Activated naive CD4-positive, alpha-beta T cell treated with anti-CD3 and anti-CD28 coated beads, Interleukin-2, amount 10 ng/mL, durations not matched to agents 7 days and 5 days (primary cell): Measurements from ENCODE around the gene LRRN4.

ENCODE experiments used
- CTCF ChIA-PET: fragments of 350-600 bp; sonication (Branson Sonifier 250); formaldehyde crosslinking; loops from one replicate; lab custom pipeline; 2021; ENCODE audit warnings: antibody characterized with exemption; lab: Charles Lee
- DNase-seq: peaks from one replicate; pipeline ENCODE4 v3.0.0-alpha.2; 2020
- H3K27ac Mint-ChIP-seq: one replicate; pipeline ENCODE4 v1.8.0; 2021; ENCODE audit warnings: mild to moderate bottlenecking, moderate library complexity, mixed read lengths
- H3K27me3 Mint-ChIP-seq: one replicate; pipeline ENCODE4 v1.8.0; 2021; ENCODE audit warnings: mild to moderate bottlenecking, mixed read lengths
- H3K36me3 Mint-ChIP-seq: one replicate; pipeline ENCODE4 v1.8.0; 2021; ENCODE audit warnings: mixed read lengths
- H3K4me1 Mint-ChIP-seq: one replicate; pipeline ENCODE4 v1.8.0; 2021; ENCODE audit warnings: mixed read lengths
- H3K4me3 Mint-ChIP-seq: one replicate; pipeline ENCODE4 v1.8.0; 2021; ENCODE audit warnings: mild to moderate bottlenecking, moderate library complexity, mixed read lengths
- H3K9me3 Mint-ChIP-seq: one replicate; pipeline ENCODE4 v1.8.0; 2021; ENCODE audit warnings: mixed read lengths

Gene LRRN4

DNA sequence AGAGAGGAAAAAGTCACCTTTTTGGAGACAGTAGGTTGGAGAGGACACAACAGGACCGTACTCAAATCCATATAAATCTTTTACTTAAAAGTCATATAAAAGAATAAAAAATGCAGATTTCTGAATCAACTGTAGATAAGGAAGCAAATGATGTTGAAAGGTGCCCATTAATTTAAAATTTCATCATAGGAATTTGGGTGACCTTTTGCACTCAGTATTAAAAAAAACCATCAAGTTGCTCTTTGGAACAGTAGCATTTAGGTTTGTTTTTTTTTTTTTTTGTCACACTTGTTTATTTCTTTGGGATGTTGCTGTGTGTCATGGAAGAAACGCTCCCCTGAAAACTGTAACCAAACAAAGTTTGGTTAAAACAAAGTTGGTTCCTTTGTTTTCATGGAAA, 20.9 kb upstream of the LRRN4 start:
- H3K27ac Mint-ChIP-seq: no peak overlapping the region

DNA sequence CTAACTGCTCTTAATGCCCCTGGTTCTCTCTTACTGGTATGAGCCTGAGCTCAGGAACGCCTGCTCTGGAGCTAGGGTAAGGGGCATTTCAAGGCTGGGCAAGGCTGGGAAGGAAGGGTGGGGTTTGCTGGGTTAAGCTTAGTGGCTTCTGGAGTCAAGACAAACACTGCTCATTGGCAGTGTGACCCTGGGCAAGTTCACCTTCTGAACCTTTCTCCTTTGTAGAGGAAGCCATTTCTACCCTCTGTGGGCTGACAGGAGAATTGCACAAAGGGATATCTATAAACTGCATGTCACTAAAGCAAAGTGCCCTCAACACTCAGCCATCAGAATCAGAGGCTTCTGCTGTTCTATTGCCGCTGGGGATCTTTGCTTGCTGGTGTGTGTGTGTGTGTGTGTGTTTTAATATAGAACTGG, 20.3 kb upstream of the LRRN4 start:
- no peak overlapping the region for H3K27ac Mint-ChIP-seq
- CTCF ChIA-PET: interaction anchor here (1.1 to 3.9 kb wide), 2 partner anchors 63 to 545 kb away, joined by 3 to 29 read pairs; no protein-coding TSS in a partner anchor

More for the DNA sequence above, 20.9 kb upstream of the LRRN4 start:
- Mint-ChIP-seq H3K9me3 (no peaks in the 10 kb centered on the region), H3K36me3 (no peaks in the 10 kb centered on the region), H3K4me3 (no peak overlapping the region), H3K27me3 (peaks cover 25% of the 10 kb centered on the region), H3K4me1 (peaks cover 3% of the 10 kb centered on the region)
- no peak for DNase-seq
- CTCF ChIA-PET: interaction anchor here (3.9 kb wide), 1 partner anchor 546 kb away, joined by 29 read pairs; no protein-coding TSS in a partner anchor

GRCh38 chr20:6070829-6071695, 17.2 kb upstream of the LRRN4 start:
- Mint-ChIP-seq H3K4me3 (no peak overlapping the region), H3K9me3 (no peaks in the 10 kb centered on the region), H3K36me3 (no peaks in the 10 kb centered on the region), H3K4me1 (peaks cover 3% of the 10 kb centered on the region), H3K27me3 (peaks cover 16% of the 10 kb centered on the region), H3K27ac (no peak overlapping the region)
- no peak for DNase-seq
- CTCF ChIA-PET: no interaction called here

More for the DNA sequence above, 20.3 kb upstream of the LRRN4 start:
- H3K36me3 Mint-ChIP-seq: no peaks in the 10 kb centered on the region
- H3K9me3 Mint-ChIP-seq: no peaks in the 10 kb centered on the region
- H3K4me1 Mint-ChIP-seq: peaks cover 3% of the 10 kb centered on the region
- H3K4me3 Mint-ChIP-seq: no peak overlapping the region
- H3K27me3 Mint-ChIP-seq: peaks cover 25% of the 10 kb centered on the region
- peak; percentile 23 for DNase-seq

- no peak for DNase-seq
- Mint-ChIP-seq H3K27ac (no peak overlapping the region), H3K36me3 (no peaks in the 10 kb centered on the region), H3K27me3 (peaks cover 7% of the 10 kb centered on the region), H3K4me1 (peaks cover 3% of the 10 kb centered on the region), H3K4me3 (no peak overlapping the region), H3K9me3 (no peaks in the 10 kb centered on the region)
- CTCF ChIA-PET: interaction anchor here (1.4 kb wide), 1 partner anchor 8 kb away, joined by 4 read pairs; no protein-coding TSS in a partner anchor
Observed at GRCh38 chr20:6069669-6070068, 15.8 kb upstream of the LRRN4 start.

DNA sequence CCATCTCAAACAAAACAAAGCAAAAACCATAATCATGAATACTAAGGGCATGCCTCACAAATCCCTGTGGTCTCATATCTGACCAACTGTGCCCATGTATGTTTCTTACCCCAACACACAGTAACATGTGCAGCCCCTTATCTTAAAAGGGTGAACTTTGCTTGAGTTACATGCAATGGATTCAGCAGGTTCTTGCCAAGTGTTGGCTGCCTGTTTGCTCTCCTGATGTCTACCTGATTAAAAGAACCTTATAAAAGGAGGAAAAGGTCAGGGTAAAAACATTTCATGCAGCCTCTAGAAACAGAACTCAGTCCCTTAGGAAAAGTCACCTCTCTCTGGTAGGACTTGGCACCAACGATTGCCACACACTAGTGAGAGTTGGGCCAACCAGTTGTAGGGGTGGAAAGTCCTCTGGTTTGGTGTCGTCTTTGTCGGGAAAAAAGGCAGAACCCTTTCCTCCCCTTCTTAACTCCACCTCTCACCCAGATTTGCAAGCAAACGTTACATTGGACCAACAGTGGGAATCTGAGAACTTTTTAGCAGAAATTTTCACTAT, 14.0 kb upstream of the LRRN4 start:
- Mint-ChIP-seq H3K36me3 (no peaks in the 10 kb centered on the region), H3K27me3 (no peaks in the 10 kb centered on the region), H3K9me3 (no peaks in the 10 kb centered on the region), H3K4me1 (no peaks in the 10 kb centered on the region), H3K27ac (no peak overlapping the region), H3K4me3 (no peak overlapping the region)
- CTCF ChIA-PET: interaction anchor here (1.2 to 1.5 kb wide), 2 partner anchors 11 to 538 kb away, joined by 3 to 4 read pairs; no protein-coding TSS in a partner anchor
- DNase-seq: no peak

DNA sequence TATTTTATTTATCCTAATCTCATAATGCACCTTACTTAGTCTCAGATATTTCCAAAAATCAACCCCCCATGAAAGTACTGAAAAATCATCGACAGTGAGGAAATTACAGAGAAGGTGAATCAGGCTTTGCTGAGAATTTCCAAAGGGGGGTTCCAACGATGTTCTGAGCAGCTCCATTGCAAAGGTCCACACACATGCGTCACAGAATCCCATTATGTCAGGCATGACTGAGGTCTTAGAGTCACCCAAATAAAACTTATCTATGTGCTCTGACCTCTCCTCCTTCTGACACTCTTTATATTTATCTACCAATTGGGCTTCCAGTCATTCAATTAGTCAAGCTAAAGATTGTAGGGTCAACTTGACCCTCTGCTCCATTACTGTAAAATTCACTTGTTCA, 12.7 kb upstream of the LRRN4 start:
- DNase-seq: no peak
- H3K4me3 Mint-ChIP-seq: no peak overlapping the region
- H3K9me3 Mint-ChIP-seq: no peaks in the 10 kb centered on the region
- no peak overlapping the region for H3K27ac Mint-ChIP-seq
- no peaks in the 10 kb centered on the region for H3K27me3 Mint-ChIP-seq
- H3K36me3 Mint-ChIP-seq: no peaks in the 10 kb centered on the region
- H3K4me1 Mint-ChIP-seq: peaks cover 1% of the 10 kb centered on the region
- CTCF ChIA-PET: interaction anchor here (0.6 to 1.2 kb wide), 3 partner anchors 9 to 63 kb away, joined by 3 to 4 read pairs (median 3); no protein-coding TSS in a partner anchor

DNA sequence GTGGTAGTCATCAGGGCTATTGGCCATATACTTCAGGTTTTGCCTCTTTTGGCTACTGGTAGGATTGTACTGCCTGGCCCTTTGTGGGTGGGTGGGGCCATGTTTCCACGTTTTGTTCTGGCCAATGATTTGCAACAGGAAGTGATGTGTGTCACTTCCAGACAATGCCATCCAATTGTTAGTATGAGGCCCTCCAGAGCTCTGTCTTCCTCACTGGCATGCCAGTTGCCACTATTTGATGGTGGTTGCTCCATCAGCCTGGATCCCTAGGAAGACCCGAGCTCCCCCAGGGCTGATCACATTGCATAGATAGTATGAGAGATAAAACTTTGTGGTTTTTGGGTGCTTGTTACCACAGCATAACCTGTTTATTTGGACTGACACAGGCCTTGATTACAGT, 7.7 kb upstream of the LRRN4 start:
- no peaks in the 10 kb centered on the region for H3K9me3 Mint-ChIP-seq
- no peak for DNase-seq
- H3K4me3 Mint-ChIP-seq: no peak overlapping the region
- CTCF ChIA-PET: no interaction called here
- H3K4me1 Mint-ChIP-seq: peaks cover 3% of the 10 kb centered on the region
- no peaks in the 10 kb centered on the region for H3K36me3 Mint-ChIP-seq
- H3K27ac Mint-ChIP-seq: no peak overlapping the region
- H3K27me3 Mint-ChIP-seq: peaks cover 24% of the 10 kb centered on the region

- Mint-ChIP-seq H3K9me3 (no peaks in the 10 kb centered on the region), H3K27ac (no peak overlapping the region), H3K36me3 (no peaks in the 10 kb centered on the region), H3K4me1 (peaks cover 3% of the 10 kb centered on the region), H3K4me3 (no peak overlapping the region), H3K27me3 (peaks cover 28% of the 10 kb centered on the region)
- CTCF ChIA-PET: no interaction called here
- DNase-seq: no peak
Observed at GRCh38 chr20:6060213-6060612, 6.4 kb upstream of the LRRN4 start.

DNA sequence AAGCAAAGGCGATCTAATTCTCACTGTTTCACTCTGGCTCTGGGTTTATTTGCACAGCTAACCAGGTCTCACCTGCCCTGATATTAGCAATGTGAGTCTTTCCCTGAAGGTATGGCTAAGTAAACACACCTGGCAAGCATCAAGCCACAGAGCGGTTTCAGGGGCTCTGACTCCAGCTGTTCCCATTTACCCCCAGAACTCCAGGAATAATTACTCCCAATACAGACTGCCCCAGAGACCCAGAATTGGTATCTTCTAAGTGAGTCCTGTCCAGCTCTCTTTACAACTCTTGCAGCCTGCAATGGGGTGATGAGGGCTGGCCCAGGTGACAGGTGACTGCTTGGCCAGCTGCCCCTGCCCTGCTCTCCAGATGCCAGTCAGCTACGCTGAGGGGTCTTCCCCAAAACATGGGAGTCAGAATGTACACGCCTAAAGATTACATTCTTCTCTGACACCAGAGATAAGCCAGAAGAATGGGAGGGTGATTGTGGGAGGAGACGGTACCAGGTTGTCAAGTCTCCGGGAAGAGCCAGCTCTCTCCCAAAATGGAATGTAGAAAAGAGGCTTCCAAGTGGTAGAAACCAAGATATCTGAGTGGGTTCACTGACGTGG, 4.9 kb upstream of the LRRN4 start:
- CTCF ChIA-PET: no interaction called here
- H3K9me3 Mint-ChIP-seq: no peaks in the 10 kb centered on the region
- no peak overlapping the region for H3K4me3 Mint-ChIP-seq
- no peaks in the 10 kb centered on the region for H3K36me3 Mint-ChIP-seq
- no peak overlapping the region for H3K27ac Mint-ChIP-seq
- peaks cover 3% of the 10 kb centered on the region for H3K4me1 Mint-ChIP-seq
- peaks cover 40% of the 10 kb centered on the region for H3K27me3 Mint-ChIP-seq
- no peak for DNase-seq

GRCh38 chr20:6057691-6058090, 3.8 kb upstream of the LRRN4 start:
- DNase-seq: no peak
- CTCF ChIA-PET: interaction anchor here (1.6 kb wide), 1 partner anchor 9 kb away, joined by 4 read pairs; no protein-coding TSS in a partner anchor
- H3K27me3 Mint-ChIP-seq: peaks cover 51% of the 10 kb centered on the region
- H3K27ac Mint-ChIP-seq: no peak overlapping the region
- peaks cover 7% of the 10 kb centered on the region for H3K4me1 Mint-ChIP-seq
- H3K9me3 Mint-ChIP-seq: no peaks in the 10 kb centered on the region
- H3K36me3 Mint-ChIP-seq: no peaks in the 10 kb centered on the region
- H3K4me3 Mint-ChIP-seq: no peak overlapping the region

GRCh38 chr20:6057139-6057538, 3.3 kb upstream of the LRRN4 start:
- Mint-ChIP-seq H3K9me3 (no peaks in the 10 kb centered on the region), H3K36me3 (no peaks in the 10 kb centered on the region), H3K4me3 (no peak overlapping the region), H3K27me3 (peaks cover 56% of the 10 kb centered on the region), H3K27ac (no peak overlapping the region), H3K4me1 (peaks cover 7% of the 10 kb centered on the region)
- DNase-seq: no peak
- CTCF ChIA-PET: interaction anchor here (1.6 kb wide), 1 partner anchor 10 kb away, joined by 4 read pairs; no protein-coding TSS in a partner anchor

DNA sequence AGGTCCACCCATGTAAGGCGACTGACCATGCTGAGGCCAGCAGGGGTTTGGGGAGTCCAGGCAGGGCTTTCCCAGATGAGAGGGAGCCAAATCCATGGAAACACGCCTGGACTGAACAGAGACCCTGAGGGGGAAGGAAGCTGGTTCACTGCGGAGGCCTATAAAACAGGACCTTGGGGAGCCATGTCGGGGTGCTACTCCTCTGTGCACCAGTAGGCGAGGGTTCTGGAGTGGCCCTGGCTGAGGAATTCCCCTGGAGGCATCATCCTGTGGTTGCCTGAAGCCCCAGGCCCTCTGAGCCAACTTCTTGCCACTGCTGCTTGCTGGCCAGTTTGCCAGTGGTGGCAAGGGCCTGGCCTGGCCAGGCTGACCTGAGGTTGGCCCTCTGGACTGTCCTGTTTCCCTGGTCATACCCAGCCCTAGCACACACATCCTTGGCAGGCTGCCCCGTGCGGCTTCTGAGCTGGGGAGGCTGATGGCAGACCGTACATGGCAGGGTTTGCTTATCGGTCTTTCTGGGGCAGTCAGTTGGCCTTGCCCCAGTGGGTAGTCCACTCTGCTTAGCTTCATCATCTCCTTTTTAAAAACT, 2.2 kb upstream of the LRRN4 start:
- Mint-ChIP-seq H3K27ac (no peak overlapping the region), H3K4me3 (no peak overlapping the region), H3K9me3 (no peaks in the 10 kb centered on the region), H3K27me3 (peaks cover 66% of the 10 kb centered on the region), H3K4me1 (peaks cover 6% of the 10 kb centered on the region), H3K36me3 (no peaks in the 10 kb centered on the region)
- DNase-seq: no peak
- CTCF ChIA-PET: interaction anchor here (1.6 kb wide), 1 partner anchor 11 kb away, joined by 4 read pairs; no protein-coding TSS in a partner anchor

DNA sequence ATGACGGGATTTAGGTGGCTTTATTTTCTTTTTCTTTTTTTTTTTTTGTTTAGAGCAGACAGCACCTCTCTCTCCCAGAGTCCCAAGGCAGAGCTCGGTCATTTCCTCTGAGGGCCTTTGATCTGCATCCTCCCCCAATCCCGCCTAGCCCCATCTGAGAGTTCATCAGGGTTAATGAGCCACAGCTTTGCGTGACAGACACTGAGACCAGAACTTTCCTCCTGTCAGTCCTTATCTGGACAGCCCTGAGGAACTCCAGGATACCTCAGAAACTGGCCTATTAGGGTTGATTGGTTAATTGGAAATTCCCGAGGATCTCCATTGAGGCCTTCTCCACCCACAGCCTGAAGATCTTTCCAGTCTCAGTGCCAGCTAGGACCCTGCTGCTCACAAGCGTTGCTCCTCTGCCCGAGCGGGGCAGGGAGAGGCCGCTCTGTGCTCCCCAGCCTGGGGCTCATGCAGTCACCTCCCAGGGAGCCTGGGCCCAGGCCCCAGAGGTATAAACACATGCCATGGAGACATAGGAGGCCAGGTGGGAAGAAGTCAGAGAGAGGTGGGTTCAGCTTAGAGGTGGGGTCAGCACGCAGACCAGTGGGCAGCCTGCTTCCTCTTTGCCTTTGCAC, 1.4 kb upstream of the LRRN4 start:
- H3K27me3 Mint-ChIP-seq: peaks cover 74% of the 10 kb centered on the region
- no peaks in the 10 kb centered on the region for H3K9me3 Mint-ChIP-seq
- CTCF ChIA-PET: no interaction called here
- no peaks in the 10 kb centered on the region for H3K36me3 Mint-ChIP-seq
- H3K4me1 Mint-ChIP-seq: peaks cover 6% of the 10 kb centered on the region
- no peak for DNase-seq
- no peak overlapping the region for H3K27ac Mint-ChIP-seq
- no peak overlapping the region for H3K4me3 Mint-ChIP-seq
